ENCODE results near the gene FUT7. TPM values are rescaled to one million over a fixed set of nuclear protein-coding genes. Genes with fewer than 3 reads are reported as not detected.

Gene FUT7
- total and polyA plus RNA-seq, 2 of the 13 experiments (the other 11 are each of a cell fraction or from before 2014, with no cell fraction given), result 0.05 TPM; not detected in 1

DNA sequence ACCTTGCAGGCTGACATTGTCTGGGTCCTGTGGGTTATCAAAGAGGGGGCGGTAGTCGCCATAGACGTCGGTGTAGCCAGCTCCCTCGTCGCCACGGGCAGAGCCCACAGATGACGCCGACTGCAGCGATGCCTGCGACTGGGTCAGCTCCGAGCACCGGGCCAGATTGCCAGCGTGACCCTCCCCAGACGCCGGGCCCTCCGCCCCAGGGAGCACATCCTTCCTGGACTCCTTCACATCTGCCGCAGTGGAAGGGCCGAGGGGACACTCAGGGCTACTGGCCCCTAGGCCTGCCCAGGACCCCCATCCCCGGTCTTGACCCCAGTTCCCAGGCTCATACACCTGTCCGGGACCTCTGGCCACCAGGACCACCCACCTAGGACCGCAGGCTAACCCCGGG, 17.7 kb downstream of the FUT7 start:
- Histone ChIP-seq H3K4me3 (replicated peaks in 1 of 3; ENCODE audit: insufficient read depth in 1 of 3, low read depth in 2 of 3, low read length in 3 of 3) (no peak overlapping the region), H2AFZ (ENCODE audit: low read length) (no peak overlapping the region), H3K9ac (ENCODE audit: insufficient read depth, low read depth, low read length) (no peak overlapping the region), H3K9me3 (ENCODE audit: low read length) (no peaks in the 10 kb centered on the region), H3K79me2 (ENCODE audit: insufficient read depth, low read length) (no peaks in the 10 kb centered on the region), H3K27ac (ENCODE audit: extremely low read length, insufficient read depth, low read length) (no peak overlapping the region), H3K27me3 (ENCODE audit: control insufficient read depth in 1 of 2, insufficient read depth in 2 of 2, low read length in 2 of 2) (no peaks in the 10 kb centered on the region), H3K36me3 (replicated peaks in 1 of 2; ENCODE audit: control insufficient read depth in 1 of 2, insufficient read depth in 2 of 2, low read length in 2 of 2) (peaks cover 1 to 2% of the 10 kb centered on the region in 2 experiments; a peak in 1 of 5 replicates), H4K20me1 (ENCODE audit: insufficient read depth, low read length) (no peaks in the 10 kb centered on the region), H3K4me2 (ENCODE audit: low read depth, low read length) (no peak overlapping the region), H3K4me1 (ENCODE audit: insufficient read depth, low read length) (no peaks in the 10 kb centered on the region)
- ChIA-PET POLR2A (no interaction called here), CTCF (ENCODE audit: low intra/inter-chr PET ratio, low total read pairs) (no interaction called here)
- ATAC-seq (no peak), FAIRE-seq (no peak), DNase-seq (ENCODE audit: low spot score) (no peak)
- TF ChIP-seq ZNF768 (CRISPR knock-in tag; IDR thresholded peaks at IDR 0.05) (no peak), SPEN (CRISPR knock-in tag; IDR thresholded peaks at IDR 0.05; ENCODE audit: low read depth) (no peak), ONECUT2 (CRISPR knock-in tag; IDR thresholded peaks at IDR 0.05) (no peak), ZBTB38 (CRISPR knock-in tag; IDR thresholded peaks at IDR 0.05) (no peak), GATA4 (IDR thresholded peaks at IDR 0.05; ENCODE audit: borderline replicate concordance, low read depth) (no peak), MAFF (IDR thresholded peaks at IDR 0.05; ENCODE audit: low read depth, low read length) (no peak), ZNF34 (CRISPR knock-in tag; IDR thresholded peaks at IDR 0.05; ENCODE audit: borderline replicate concordance) (no peak), SAP130 (CRISPR knock-in tag; IDR thresholded peaks at IDR 0.05; ENCODE audit: low read depth) (no peak), TP53 (CRISPR knock-in tag; conservative IDR thresholded peaks at IDR 0.05) (no peak), SMAD9 (CRISPR knock-in tag; IDR thresholded peaks at IDR 0.05) (no peak), SKI (IDR thresholded peaks at IDR 0.05; ENCODE audit: partially characterized antibody) (no peak), FOXP1 (IDR thresholded peaks at IDR 0.05) (no peak), FOXP1 (CRISPR knock-in tag; IDR thresholded peaks at IDR 0.05) (no peak), SALL2 (CRISPR knock-in tag; IDR thresholded peaks at IDR 0.05) (no peak), ZNF451 (CRISPR knock-in tag; IDR thresholded peaks at IDR 0.05) (no peak), HES4 (CRISPR knock-in tag; IDR thresholded peaks at IDR 0.05; ENCODE audit: borderline replicate concordance) (no peak), NCOA2 (CRISPR knock-in tag; IDR thresholded peaks at IDR 0.05) (no peak), ZMAT3 (CRISPR knock-in tag; conservative IDR thresholded peaks at IDR 0.05) (no peak)
- TF ChIP-seq, protein P1, sequence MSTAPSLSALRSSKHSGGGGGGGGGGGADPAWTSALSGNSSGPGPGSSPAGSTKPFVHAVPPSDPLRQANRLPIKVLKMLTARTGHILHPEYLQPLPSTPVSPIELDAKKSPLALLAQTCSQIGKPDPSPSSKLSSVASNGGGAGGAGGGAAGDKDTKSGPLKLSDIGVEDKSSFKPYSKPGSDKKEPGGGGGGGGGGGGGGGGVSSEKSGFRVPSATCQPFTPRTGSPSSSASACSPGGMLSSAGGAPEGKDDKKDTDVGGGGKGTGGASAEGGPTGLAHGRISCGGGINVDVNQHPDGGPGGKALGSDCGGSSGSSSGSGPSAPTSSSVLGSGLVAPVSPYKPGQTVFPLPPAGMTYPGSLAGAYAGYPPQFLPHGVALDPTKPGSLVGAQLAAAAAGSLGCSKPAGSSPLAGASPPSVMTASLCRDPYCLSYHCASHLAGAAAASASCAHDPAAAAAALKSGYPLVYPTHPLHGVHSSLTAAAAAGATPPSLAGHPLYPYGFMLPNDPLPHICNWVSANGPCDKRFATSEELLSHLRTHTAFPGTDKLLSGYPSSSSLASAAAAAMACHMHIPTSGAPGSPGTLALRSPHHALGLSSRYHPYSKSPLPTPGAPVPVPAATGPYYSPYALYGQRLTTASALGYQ (CRISPR knock-in tag; IDR thresholded peaks at IDR 0.05), result no peak
- in situ Hi-C loops (cut with HindIII; ENCODE audit: extremely low pct_ligation_motif_present, low pct_unique_long_range_greater_than_20kb), result no loop called here
- BruUV-seq (replicated peaks), result no TSS peak
- WGBS (ENCODE audit: low lambda C conversion rate), result 91% methylated on average over 12 of the region's 23 CpGs
- intact Hi-C loops (cut with micrococcal nuclease; ENCODE audit: unreplicated experiment), result no loop called here
